Stomach (tissue), 4 donors: Measurements from ENCODE around the gene TSPAN2.

Source experiments
- CTCF ChIP-seq, 7 experiments: fragments of 450-650 bp in 4 of 7; fragments of 200-600 bp in 3 of 7; sonication (generic) in 3 of 7; IDR thresholded peaks; one replicate each; pipeline ENCODE4 v1.5.1; 2016 to 2019; ENCODE audit warnings: antibody characterized with exemption in 7 of 7, control low read depth in 2 of 7, mild to moderate bottlenecking in 1 of 7
- POLR2A ChIP-seq, 4 donors: fragments of 450-650 bp; IDR thresholded peaks; one replicate each; pipeline ENCODE4 v1.6.1; 2016; ENCODE audit warnings: antibody characterized with exemption in 4 of 4, control low read depth in 2 of 4, mild to moderate bottlenecking in 1 of 4, moderate library complexity in 1 of 4

GRCh38 chr1:115069659-115070308 is 19.5 kb downstream of the TSPAN2 start:
- TF ChIP-seq CTCF (IDR thresholded peaks at IDR 0.05): no peak
- TF ChIP-seq POLR2A (IDR thresholded peaks at IDR 0.05): no peak
